ENCODE measurements around the gene DYNC1LI1. TPM values are rescaled to one million over a fixed set of nuclear protein-coding genes. Genes with fewer than 3 reads are reported as not detected.

Gene DYNC1LI1
- total RNA-seq, 1 experiment from 2014 or later = 30.1 TPM

DNA sequence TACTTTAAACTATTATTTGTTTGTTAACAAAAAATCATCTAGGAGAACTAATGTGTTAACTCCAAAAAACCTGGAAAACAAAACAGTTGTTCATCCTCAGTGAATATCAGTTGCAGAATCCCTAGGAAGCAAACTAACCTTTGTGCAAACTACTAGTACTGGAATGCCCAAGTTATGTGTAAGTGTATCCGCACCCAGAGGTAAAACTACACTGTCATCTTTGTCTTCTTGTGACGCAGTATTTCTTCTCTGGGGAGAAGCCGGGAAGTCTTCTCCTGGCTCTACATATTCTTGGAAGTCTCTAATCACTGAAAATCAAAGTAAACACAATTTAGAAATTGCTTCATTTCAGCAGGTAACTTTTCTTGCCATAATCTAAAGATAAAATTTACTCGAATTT is 29.8 kb downstream of the DYNC1LI1 start:
- Histone ChIP-seq H3K4me2 (no peak overlapping the region), H3K27me3 (ENCODE audit: insufficient read depth, low read depth) (no peaks in the 10 kb centered on the region), H3K27ac (no peak overlapping the region), H4K20me1 (ENCODE audit: insufficient read depth) (no peaks in the 10 kb centered on the region; the same call in 1 of the 2 replicates), H3K36me3 (ENCODE audit: low read depth) (no peaks in the 10 kb centered on the region), H3F3A (ENCODE audit: insufficient read depth, low read depth) (no peaks in the 10 kb centered on the region), H3K9me3 (ENCODE audit: insufficient read depth, low read depth) (no peaks in the 10 kb centered on the region), H3K4me1 (replicated peaks; ENCODE audit: insufficient read depth) (no peaks in the 10 kb centered on the region), H3K9me2 (ENCODE audit: insufficient read depth) (no peaks in the 10 kb centered on the region), H3K4me3 (no peak overlapping the region), H2AFZ (no peak overlapping the region), H3K79me2 (ENCODE audit: low read depth) (no peaks in the 10 kb centered on the region)
- TF ChIP-seq, protein P1, sequence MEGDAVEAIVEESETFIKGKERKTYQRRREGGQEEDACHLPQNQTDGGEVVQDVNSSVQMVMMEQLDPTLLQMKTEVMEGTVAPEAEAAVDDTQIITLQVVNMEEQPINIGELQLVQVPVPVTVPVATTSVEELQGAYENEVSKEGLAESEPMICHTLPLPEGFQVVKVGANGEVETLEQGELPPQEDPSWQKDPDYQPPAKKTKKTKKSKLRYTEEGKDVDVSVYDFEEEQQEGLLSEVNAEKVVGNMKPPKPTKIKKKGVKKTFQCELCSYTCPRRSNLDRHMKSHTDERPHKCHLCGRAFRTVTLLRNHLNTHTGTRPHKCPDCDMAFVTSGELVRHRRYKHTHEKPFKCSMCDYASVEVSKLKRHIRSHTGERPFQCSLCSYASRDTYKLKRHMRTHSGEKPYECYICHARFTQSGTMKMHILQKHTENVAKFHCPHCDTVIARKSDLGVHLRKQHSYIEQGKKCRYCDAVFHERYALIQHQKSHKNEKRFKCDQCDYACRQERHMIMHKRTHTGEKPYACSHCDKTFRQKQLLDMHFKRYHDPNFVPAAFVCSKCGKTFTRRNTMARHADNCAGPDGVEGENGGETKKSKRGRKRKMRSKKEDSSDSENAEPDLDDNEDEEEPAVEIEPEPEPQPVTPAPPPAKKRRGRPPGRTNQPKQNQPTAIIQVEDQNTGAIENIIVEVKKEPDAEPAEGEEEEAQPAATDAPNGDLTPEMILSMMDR (conservative IDR thresholded peaks at IDR 0.05) = no peak
- TF ChIP-seq EZH2 (IDR thresholded peaks at IDR 0.05; ENCODE audit: low read depth) = no peak
- DNase-seq = no peak
- ChIA-PET CTCF (no interaction called here), POLR2A (ENCODE audit: unreplicated experiment) (no interaction called here)
- intact Hi-C loops (cut with micrococcal nuclease; ENCODE audit: unreplicated experiment) = no loop called here
- no TSS peak for BruUV-seq (replicated peaks)

DNA sequence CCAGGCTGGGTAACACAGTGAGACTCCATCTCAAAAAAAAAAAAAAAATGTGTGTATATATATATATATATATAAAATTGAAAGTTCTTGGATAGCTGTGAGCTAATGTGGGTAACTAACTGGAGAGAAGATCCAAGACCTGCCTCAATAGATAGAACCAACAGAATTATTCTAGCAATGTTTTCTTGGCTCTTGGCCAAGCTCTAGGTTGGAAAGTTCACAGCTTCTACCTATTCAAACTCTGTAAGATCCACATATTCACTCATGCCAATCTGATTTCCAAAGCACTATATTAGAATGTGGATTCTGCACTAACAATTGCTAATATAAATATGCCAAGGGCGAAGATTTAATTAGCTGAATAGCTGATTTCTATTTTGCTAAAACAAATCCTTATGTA is 38.2 kb downstream of the DYNC1LI1 start:
- intact Hi-C loops (cut with micrococcal nuclease; ENCODE audit: unreplicated experiment) = no loop called here
- Histone ChIP-seq H3K4me1 (replicated peaks; ENCODE audit: insufficient read depth) (no peaks in the 10 kb centered on the region), H3K36me3 (ENCODE audit: low read depth) (no peaks in the 10 kb centered on the region), H3K4me2 (no peak overlapping the region), H3K9me2 (ENCODE audit: insufficient read depth) (no peaks in the 10 kb centered on the region), H4K20me1 (ENCODE audit: insufficient read depth) (no peaks in the 10 kb centered on the region), H3F3A (ENCODE audit: insufficient read depth, low read depth) (no peaks in the 10 kb centered on the region), H3K79me2 (ENCODE audit: low read depth) (no peaks in the 10 kb centered on the region), H3K27ac (no peak overlapping the region), H2AFZ (no peak overlapping the region), H3K27me3 (ENCODE audit: insufficient read depth, low read depth) (no peaks in the 10 kb centered on the region), H3K9me3 (ENCODE audit: insufficient read depth, low read depth) (no peaks in the 10 kb centered on the region), H3K4me3 (no peak overlapping the region)
- BruUV-seq (replicated peaks) = no TSS peak
- TF ChIP-seq EZH2 (IDR thresholded peaks at IDR 0.05; ENCODE audit: low read depth) = no peak
- TF ChIP-seq, protein P1 (conservative IDR thresholded peaks at IDR 0.05) = no peak
- ChIA-PET POLR2A (ENCODE audit: unreplicated experiment) (interaction anchor here (0.5 kb wide), 1 partner anchor 49 kb away, joined by 3 read pairs; no protein-coding TSS in a partner anchor), CTCF (no interaction called here)
- DNase-seq = no peak

DNA sequence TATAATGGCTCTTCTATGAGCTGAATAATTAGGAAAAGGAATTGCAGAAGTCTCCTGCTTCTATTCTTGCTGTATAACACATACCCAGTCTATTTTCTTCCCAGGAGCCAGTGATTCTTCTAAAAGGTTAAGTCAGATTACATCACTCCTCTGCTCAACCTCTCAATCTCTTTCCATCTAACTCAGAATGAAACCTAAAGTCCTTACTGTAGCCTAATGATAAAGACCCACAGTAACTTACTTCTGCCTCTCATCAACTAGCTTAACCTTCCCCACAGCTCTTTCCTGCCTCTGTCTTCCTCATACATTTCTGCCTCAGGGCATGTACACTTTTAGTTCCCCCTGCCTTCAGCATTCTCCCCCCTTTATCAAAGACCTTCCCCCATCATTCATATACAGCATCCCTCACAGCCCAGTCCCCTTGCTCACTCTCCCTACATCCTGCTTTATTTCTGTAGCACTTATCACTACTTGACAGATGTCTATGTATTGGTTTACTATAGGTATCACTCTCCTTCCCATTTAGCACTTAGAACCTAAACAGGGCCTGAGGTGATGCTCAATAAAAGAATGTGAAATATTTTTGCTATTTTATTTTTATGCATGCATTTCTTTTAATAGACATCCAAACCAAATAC is 39.5 kb downstream of the DYNC1LI1 start:
- H2AFZ ChIP-seq = no peak overlapping the region
- ChIA-PET CTCF (no interaction called here), POLR2A (ENCODE audit: unreplicated experiment) (no interaction called here)
- no peaks in the 10 kb centered on the region for H3K9me2 ChIP-seq (ENCODE audit: insufficient read depth)
- no peaks in the 10 kb centered on the region for H3K36me3 ChIP-seq (ENCODE audit: low read depth)
- no peaks in the 10 kb centered on the region for H3K27me3 ChIP-seq (ENCODE audit: insufficient read depth, low read depth)
- intact Hi-C loops (cut with micrococcal nuclease; ENCODE audit: unreplicated experiment) = no loop called here
- H3K79me2 ChIP-seq (ENCODE audit: low read depth) = no peaks in the 10 kb centered on the region
- no peaks in the 10 kb centered on the region for H3F3A ChIP-seq (ENCODE audit: insufficient read depth, low read depth)
- BruUV-seq (replicated peaks) = no TSS peak
- H3K27ac ChIP-seq = no peak overlapping the region
- H4K20me1 ChIP-seq (ENCODE audit: insufficient read depth) = no peaks in the 10 kb centered on the region
- no peak for DNase-seq
- H3K4me2 ChIP-seq = no peak overlapping the region
- H3K4me1 ChIP-seq (replicated peaks; ENCODE audit: insufficient read depth) = no peaks in the 10 kb centered on the region
- no peak overlapping the region for H3K4me3 ChIP-seq
- H3K9me3 ChIP-seq (ENCODE audit: insufficient read depth, low read depth) = no peaks in the 10 kb centered on the region
- TF ChIP-seq EZH2 (IDR thresholded peaks at IDR 0.05; ENCODE audit: low read depth) = no peak
- TF ChIP-seq, protein P1 (conservative IDR thresholded peaks at IDR 0.05) = no peak
